Measurements from ENCODE around the gene RRP1.
"Not testable (repeated sequence)": the region's sequence is repeated elsewhere in the genome, so short reads cannot be mapped to it uniquely, and the experiment has no call there.

RRP1 gene

DNA sequence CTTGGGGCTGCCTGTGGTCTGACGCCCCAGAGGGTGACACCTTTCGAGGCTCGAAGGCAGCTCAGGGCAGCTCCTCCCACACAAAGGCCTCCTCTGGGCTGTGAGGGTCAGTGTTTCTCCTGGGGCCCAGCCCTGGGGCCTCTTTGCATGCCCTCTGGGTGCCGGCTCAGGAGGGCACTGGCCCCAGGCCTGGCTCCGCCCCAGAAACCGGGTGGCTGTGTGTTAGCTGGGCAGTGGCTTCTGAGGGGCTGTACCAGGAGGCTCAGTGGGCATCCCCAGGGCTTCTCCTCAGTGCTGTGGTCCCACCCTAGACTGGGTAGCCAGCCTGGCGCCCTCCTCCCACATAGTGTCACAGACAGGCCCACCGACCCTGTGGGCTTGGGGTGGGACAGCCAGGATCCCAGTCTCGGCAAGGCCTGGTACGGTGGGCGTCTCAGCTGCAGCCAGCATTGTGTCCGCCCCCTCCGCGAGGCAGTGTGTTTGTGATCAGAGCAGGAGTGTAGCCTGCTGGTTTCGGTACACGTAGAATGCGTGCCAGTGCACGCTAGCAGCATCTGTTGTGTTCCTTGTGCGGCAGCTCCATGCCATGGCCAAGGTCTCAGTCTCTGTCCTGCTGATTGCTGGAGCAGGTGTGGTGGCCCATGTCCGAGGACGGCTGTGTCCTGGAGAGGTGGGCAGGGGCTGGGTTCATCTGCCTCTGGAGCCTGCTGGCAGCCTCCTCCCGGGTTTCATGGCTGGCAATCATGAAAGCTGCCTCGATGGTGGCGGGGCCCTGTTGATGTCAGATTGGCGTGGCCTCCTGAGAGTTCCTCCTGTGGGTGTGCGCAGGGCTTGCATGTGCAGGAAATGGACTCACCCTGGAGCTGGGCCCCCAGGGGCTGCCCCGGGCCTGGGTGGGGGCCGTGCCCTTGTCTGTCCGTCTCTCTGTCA lies 28.0 kb downstream of the RRP1 start:
- TF ChIP-seq, protein P1, sequence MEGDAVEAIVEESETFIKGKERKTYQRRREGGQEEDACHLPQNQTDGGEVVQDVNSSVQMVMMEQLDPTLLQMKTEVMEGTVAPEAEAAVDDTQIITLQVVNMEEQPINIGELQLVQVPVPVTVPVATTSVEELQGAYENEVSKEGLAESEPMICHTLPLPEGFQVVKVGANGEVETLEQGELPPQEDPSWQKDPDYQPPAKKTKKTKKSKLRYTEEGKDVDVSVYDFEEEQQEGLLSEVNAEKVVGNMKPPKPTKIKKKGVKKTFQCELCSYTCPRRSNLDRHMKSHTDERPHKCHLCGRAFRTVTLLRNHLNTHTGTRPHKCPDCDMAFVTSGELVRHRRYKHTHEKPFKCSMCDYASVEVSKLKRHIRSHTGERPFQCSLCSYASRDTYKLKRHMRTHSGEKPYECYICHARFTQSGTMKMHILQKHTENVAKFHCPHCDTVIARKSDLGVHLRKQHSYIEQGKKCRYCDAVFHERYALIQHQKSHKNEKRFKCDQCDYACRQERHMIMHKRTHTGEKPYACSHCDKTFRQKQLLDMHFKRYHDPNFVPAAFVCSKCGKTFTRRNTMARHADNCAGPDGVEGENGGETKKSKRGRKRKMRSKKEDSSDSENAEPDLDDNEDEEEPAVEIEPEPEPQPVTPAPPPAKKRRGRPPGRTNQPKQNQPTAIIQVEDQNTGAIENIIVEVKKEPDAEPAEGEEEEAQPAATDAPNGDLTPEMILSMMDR (IDR thresholded peaks at IDR 0.05; ENCODE audit: control insufficient read depth, extremely low read depth, insufficient read depth): no peak
- no peak for DNase-seq (ENCODE audit: low read depth)
- no peak overlapping the region for H3K4me3 ChIP-seq (ENCODE audit: low read depth, low read length)

DNA sequence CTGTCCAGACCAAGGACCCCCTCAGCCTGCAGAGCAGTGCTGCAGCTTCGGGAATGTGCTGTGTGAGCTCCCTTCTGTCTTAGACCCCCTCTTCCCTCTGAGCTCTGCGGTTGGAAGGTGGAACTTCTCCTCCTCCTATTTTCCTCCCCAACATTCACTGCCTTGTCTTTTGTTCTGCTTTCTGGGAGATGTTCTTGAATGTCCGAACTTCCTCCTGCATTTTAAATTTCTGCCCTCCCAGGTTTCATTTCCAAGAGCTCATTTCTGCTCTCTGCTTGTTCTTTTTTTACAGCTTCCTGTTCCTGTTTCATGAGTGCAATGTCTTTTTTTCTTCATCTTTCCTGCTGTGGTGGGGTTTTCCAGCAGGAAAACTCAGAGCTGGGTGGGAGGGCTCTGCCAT lies 29.3 kb downstream of the RRP1 start:
- H3K4me3 ChIP-seq (ENCODE audit: low read depth, low read length): no peak overlapping the region
- TF ChIP-seq, protein P1 (IDR thresholded peaks at IDR 0.05; ENCODE audit: control insufficient read depth, extremely low read depth, insufficient read depth): no peak
- DNase-seq (ENCODE audit: low read depth): no peak

DNA sequence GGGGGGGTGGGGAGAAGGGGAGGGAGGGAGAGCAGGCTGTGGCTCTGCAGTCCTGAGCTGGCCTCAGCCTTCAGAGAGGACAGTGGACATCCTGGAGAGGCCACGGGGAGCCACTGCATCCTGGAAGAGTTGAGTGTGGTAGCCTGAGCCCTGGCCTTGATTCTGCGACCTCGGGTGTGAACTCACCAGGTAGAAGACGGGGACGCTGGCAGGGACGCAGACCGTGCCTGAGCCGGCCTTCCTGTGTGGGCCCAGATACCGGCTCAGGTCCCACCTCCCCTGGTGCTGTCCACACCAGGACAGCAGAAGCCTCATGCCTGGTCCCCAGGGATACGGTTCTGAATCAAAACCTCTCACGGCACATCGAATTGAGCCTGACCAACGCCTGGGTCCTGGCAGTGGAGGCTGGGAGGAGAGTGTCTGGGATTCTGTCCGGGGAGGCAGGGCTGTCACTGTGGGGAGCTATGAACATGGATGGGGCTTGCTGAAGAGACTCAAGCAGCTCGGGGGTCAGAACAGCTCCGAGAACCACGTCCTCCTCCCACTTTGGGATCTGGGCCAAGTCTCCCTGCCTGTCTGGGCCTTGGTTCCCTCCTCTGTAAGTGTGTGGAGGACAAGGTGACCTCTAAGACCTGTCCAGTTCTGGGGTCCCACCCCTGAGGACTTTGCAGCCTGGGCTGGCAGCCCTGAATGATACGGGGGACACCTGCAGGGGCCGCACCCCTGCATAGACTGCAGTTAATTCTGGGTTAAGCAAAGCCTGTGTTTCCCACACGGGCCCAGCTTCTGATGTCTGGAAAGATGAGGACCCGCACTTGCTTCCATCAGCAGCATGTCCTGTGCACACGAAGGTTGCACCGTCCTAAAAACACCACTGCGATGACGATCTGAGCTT lies 30.4 kb downstream of the RRP1 start:
- no peak overlapping the region for H3K4me3 ChIP-seq (ENCODE audit: low read depth, low read length)
- TF ChIP-seq, protein P1 (IDR thresholded peaks at IDR 0.05; ENCODE audit: control insufficient read depth, extremely low read depth, insufficient read depth): no peak
- no peak for DNase-seq (ENCODE audit: low read depth)

DNA sequence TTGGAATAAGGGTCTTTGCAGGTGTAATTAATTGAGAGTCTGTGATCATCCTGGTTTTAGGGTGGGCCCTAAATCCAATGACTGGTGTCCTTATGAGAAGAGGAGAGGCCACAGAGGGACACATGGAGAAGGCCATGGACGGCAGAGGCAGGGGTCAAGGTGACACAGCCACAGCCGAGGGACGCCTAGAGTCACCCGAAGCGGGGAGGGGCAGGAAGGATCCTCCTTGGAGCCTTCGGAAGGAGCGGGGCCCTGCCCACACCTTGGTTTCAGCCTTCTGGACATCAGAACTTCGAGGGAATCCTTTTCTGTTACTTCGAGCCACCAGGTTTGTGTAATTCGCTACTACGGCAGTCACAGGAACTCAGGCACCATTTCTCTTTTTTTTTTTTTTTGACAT lies 31.1 kb downstream of the RRP1 start:
- TF ChIP-seq, protein P1 (IDR thresholded peaks at IDR 0.05; ENCODE audit: control insufficient read depth, extremely low read depth, insufficient read depth): no peak
- H3K4me3 ChIP-seq (ENCODE audit: low read depth, low read length): no peak overlapping the region

DNA sequence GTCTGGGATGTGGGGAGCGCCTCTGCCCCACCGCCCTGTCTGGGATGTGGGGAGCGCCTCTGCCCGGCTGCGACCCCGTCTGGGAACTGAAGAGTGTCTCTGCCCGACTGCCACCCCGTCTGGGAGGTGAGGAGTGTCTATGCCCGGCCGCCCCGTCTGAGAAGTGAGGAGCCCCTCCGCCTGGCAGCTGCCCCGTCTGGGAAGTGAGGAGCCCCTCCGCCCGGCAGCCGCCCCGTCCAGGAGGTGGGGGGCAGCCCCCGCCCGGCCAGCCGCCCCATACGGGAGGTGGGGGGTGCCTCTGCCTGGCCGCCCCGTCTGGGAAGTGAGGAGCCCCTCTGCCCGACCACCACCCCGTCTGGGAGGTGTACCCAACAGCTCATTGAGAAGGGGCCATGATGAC lies 32.8 kb downstream of the RRP1 start:
- H3K4me3 ChIP-seq (ENCODE audit: low read depth, low read length); DNase-seq (ENCODE audit: low read depth): not testable (repeated sequence)

More for the DNA sequence above, 31.1 kb downstream of the RRP1 start:
- no peak for DNase-seq (ENCODE audit: low read depth)

DNA sequence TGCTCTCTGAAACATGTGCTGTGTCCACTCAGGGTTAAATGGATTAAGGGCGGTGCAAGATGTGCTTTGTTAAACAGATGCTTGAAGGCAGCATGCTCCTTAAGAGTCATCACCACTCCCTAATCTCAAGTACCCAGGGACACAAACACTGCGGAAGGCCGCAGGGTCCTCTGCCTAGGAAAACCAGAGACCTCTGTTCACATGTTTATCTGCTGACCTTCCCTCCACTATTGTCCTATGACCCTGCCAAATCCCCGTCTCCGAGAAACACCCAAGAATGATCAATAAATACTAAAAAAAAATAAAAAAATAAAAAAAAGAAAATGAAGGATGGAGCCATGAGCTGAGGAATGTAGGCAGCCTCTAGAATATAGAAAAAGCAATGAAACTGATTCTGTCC lies 33.4 kb downstream of the RRP1 start:
- DNase-seq (ENCODE audit: low read depth); H3K4me3 ChIP-seq (ENCODE audit: low read depth, low read length): not testable (repeated sequence)

DNA sequence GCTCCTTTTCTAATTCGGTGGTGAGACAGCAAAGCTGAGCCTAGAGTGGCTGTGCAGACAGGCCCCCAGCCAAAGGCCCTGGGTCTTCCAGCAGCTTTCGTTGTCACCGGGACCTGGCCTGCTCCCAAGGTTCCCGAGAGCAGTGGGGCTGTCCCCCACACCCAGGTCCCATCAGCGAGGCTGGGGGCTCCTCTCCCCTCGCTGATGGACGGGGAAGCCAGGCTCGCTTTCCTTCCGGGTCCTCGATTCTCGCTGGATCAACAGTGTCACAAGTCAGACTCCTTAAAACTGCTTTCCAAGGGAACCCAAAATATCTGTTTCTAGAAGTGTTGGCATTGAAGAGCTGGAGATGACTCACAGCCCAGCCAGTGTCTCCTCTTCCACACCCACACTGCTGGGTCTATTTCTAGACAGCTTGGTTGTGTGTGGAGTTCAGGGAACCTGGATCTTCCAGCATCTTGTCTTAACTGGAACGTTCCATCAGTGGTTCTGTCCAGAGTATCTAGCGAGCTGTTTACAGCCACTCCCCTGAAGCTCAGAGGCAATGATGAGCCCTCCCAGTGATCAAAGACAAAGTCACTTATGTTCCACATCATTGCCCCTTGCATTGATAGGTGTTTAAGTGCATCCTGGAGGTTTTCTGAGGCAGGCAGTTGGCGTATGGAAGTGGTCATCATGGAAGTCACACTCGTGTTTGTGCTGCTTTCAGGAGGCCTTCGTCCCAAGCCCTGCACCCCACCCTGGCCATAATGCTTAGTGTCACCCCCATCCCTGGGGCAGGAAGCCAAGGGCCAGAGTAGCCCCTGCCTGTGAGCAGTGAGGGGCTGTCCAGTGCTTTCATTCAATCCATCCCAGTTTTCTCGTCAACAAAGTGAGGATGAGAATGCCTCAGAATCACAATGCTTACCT lies 35.2 kb downstream of the RRP1 start:
- TF ChIP-seq, protein P1 (IDR thresholded peaks at IDR 0.05; ENCODE audit: control insufficient read depth, extremely low read depth, insufficient read depth): no peak
- no peak for DNase-seq (ENCODE audit: low read depth)
- H3K4me3 ChIP-seq (ENCODE audit: low read depth, low read length): no peak overlapping the region

Measured in LNCaP clone FGC (cell line).